ENCODE results near the gene XRN2.

DNA sequence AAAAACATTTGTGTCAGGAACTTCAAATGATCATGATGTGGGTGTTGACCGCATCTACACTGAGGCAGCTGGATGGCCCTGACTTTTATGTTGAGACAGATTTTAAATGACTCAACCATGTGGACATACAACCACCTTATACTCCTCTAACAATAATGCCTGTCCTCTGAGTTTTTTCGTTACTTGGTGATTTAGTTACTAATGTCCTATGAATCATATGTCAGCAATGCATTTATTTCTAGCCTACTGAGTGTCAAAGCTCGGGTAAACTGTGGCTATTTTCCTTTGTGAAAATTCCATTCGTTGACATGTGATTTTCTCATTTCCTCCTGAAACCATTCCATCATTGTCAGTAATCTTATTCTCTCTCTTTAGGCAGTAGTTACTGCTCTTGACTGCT, 133.1 kb downstream of the XRN2 start:
- TF ChIP-seq, protein P1, sequence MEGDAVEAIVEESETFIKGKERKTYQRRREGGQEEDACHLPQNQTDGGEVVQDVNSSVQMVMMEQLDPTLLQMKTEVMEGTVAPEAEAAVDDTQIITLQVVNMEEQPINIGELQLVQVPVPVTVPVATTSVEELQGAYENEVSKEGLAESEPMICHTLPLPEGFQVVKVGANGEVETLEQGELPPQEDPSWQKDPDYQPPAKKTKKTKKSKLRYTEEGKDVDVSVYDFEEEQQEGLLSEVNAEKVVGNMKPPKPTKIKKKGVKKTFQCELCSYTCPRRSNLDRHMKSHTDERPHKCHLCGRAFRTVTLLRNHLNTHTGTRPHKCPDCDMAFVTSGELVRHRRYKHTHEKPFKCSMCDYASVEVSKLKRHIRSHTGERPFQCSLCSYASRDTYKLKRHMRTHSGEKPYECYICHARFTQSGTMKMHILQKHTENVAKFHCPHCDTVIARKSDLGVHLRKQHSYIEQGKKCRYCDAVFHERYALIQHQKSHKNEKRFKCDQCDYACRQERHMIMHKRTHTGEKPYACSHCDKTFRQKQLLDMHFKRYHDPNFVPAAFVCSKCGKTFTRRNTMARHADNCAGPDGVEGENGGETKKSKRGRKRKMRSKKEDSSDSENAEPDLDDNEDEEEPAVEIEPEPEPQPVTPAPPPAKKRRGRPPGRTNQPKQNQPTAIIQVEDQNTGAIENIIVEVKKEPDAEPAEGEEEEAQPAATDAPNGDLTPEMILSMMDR (IDR thresholded peaks at IDR 0.05; ENCODE audit: low read depth, low read length) = no peak
- no peak for TF ChIP-seq EZH2phosphoT487 (IDR thresholded peaks at IDR 0.05; ENCODE audit: low read depth)

All from OCI-LY3 (cell line).